ENCODE data around the gene NRN1L. TPM values are rescaled to one million over a fixed set of nuclear protein-coding genes. Genes with fewer than 3 reads are reported as not detected.

Gene NRN1L
- polyA plus RNA-seq, 4 donors: 0.31 to 0.95 TPM; not detected in 2

GRCh38 chr16:67934306-67935100 is 49.8 kb downstream of the NRN1L start:
- no peak for DNase-seq (ENCODE audit: low read depth in 4 of 4, low spot score in 3 of 4)

DNA sequence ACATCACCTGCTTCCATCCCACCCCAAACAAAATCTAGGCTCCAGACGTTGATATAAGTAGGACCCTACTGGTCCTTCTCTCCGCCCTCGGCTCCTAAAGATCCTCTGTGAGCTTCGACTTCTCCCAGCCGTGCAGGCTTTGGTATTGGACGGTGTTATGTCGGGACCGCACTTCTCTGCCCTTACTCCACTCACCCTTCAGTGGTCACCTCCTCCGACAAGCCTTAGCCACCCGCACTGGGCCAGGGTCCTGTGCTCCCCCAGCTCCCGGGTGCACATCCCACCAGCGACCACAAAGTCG is 50.4 kb downstream of the NRN1L start:
- no peak for DNase-seq (ENCODE audit: low read depth in 4 of 4, low spot score in 3 of 4)

- DNase-seq (ENCODE audit: low read depth in 4 of 4, low spot score in 3 of 4): peak; percentile 85 to 94 (median 90)
Measured at GRCh38 chr16:67935402-67936123, 50.9 kb downstream of the NRN1L start.

Other genes starting within 250 kb of the NRN1L start
- gene CARMIL2, start 239.7 kb upstream of the NRN1L start, polyA plus RNA-seq (ENCODE audit: insufficient read length in 4 of 4): 1 to 10 TPM in 2 of 4 donors, under 1 TPM in 2; 0.87 to 1.5 (median 1.1) TPM
- 10 to 100 TPM; 21.0 to 28.9 (median 23.4) TPM for gene ACD, start 224.6 kb upstream of the NRN1L start, polyA plus RNA-seq (ENCODE audit: insufficient read length in 4 of 4)
- 1 to 10 TPM; 2.1 to 4.3 (median 3.2) TPM for gene PARD6A, start 223.9 kb upstream of the NRN1L start, polyA plus RNA-seq (ENCODE audit: insufficient read length in 4 of 4)
- 10 to 100 TPM; 20.4 to 31.1 (median 24.8) TPM for gene ENKD1, start 218.1 kb upstream of the NRN1L start, polyA plus RNA-seq (ENCODE audit: insufficient read length in 4 of 4)
- gene C16orf86, start 218.1 kb upstream of the NRN1L start, polyA plus RNA-seq (ENCODE audit: insufficient read length in 4 of 4): 1 to 10 TPM; 2.7 to 4.6 (median 3.4) TPM
- 10 to 100 TPM; 20.5 to 24.9 (median 21.5) TPM for gene GFOD2, start 165.6 kb upstream of the NRN1L start, polyA plus RNA-seq (ENCODE audit: insufficient read length in 4 of 4)
- 10 to 100 TPM; 21.6 to 28.5 (median 22.3) TPM for gene RANBP10, start 78.3 kb upstream of the NRN1L start, polyA plus RNA-seq (ENCODE audit: insufficient read length in 4 of 4)
- gene TSNAXIP1, start 78.0 kb upstream of the NRN1L start, polyA plus RNA-seq (ENCODE audit: insufficient read length in 4 of 4): 1 to 10 TPM; 7.3 to 9.0 (median 7.7) TPM
- 10 to 100 TPM; 30.4 to 33.8 (median 32.1) TPM for gene THAP11, start 42.6 kb upstream of the NRN1L start, polyA plus RNA-seq (ENCODE audit: insufficient read length in 4 of 4)
- 100 to 1,000 TPM; 121 to 130 (median 129) TPM for gene NUTF2, start 38.0 kb upstream of the NRN1L start, polyA plus RNA-seq (ENCODE audit: insufficient read length in 4 of 4)
- gene CENPT, start 37.2 kb upstream of the NRN1L start, polyA plus RNA-seq (ENCODE audit: insufficient read length in 4 of 4): 10 to 100 TPM; 42.0 to 51.5 (median 46.9) TPM
- gene EDC4, start 11.8 kb upstream of the NRN1L start, polyA plus RNA-seq (ENCODE audit: insufficient read length in 4 of 4): 10 to 100 TPM; 80.6 to 93.6 (median 86.7) TPM
- 10 to 100 TPM; 33.7 to 41.8 (median 37.9) TPM for gene PSKH1, start 8.4 kb downstream of the NRN1L start, polyA plus RNA-seq (ENCODE audit: insufficient read length in 4 of 4)
- gene CTRL, start 47.0 kb downstream of the NRN1L start, polyA plus RNA-seq (ENCODE audit: insufficient read length in 4 of 4): 1 to 10 TPM; 3.0 to 8.9 (median 5.7) TPM
- 10 to 100 TPM; 20.0 to 30.3 (median 21.3) TPM for gene PSMB10, start 52.0 kb downstream of the NRN1L start, polyA plus RNA-seq (ENCODE audit: insufficient read length in 4 of 4)
- gene LCAT, start 59.2 kb downstream of the NRN1L start, polyA plus RNA-seq (ENCODE audit: insufficient read length in 4 of 4): 10 to 100 TPM; 15.8 to 21.7 (median 19.1) TPM
- gene SLC12A4, start 83.8 kb downstream of the NRN1L start, polyA plus RNA-seq (ENCODE audit: insufficient read length in 4 of 4): 10 to 100 TPM; 33.6 to 38.0 (median 36.5) TPM
- gene DPEP3, start 95.6 kb downstream of the NRN1L start, polyA plus RNA-seq (ENCODE audit: insufficient read length in 4 of 4): under 1 TPM in 3 of 4 donors, not detected in 1; 0.06 to 0.37 (median 0.14) TPM
- gene DPEP2, start 114.6 kb downstream of the NRN1L start, polyA plus RNA-seq (ENCODE audit: insufficient read length in 4 of 4): under 1 TPM; 0.44 to 0.78 (median 0.70) TPM
- gene DPEP2NB, start 131.0 kb downstream of the NRN1L start, polyA plus RNA-seq (ENCODE audit: insufficient read length in 4 of 4): not detected
- gene DDX28, start 138.3 kb downstream of the NRN1L start, polyA plus RNA-seq (ENCODE audit: insufficient read length in 4 of 4): 10 to 100 TPM in 3 of 4 donors, 1 to 10 TPM in 1; 9.9 to 12.1 (median 10.9) TPM
- 10 to 100 TPM; 13.2 to 17.2 (median 15.1) TPM for gene DUS2, start 138.4 kb downstream of the NRN1L start, polyA plus RNA-seq (ENCODE audit: insufficient read length in 4 of 4)
- 10 to 100 TPM; 32.2 to 39.0 (median 35.9) TPM for gene NFATC3, start 200.5 kb downstream of the NRN1L start, polyA plus RNA-seq (ENCODE audit: insufficient read length in 4 of 4)

All from right renal pelvis (tissue), 4 donors.